HG03103 (cell line): ENCODE measurements around the gene ZBTB25.

ENCODE experiments used
- ATAC-seq: cut with Tn5 transposase; IDR thresholded peaks from one replicate; pipeline ENCODE4 v1.9.1; 2021; ENCODE audit warnings: low read depth; ENCODE audit not compliant: unreplicated experiment

The ZBTB25 gene

GRCh38 chr14:64444140-64444539, 59.5 kb downstream of the ZBTB25 start:
- no peak for ATAC-seq

GRCh38 chr14:64442300-64442988, 61.2 kb downstream of the ZBTB25 start:
- no peak for ATAC-seq

GRCh38 chr14:64440494-64440893, 63.1 kb downstream of the ZBTB25 start:
- no peak for ATAC-seq

GRCh38 chr14:64439141-64439540, 64.5 kb downstream of the ZBTB25 start:
- ATAC-seq, result no peak

- ATAC-seq, result no peak
Observed at GRCh38 chr14:64438181-64438841, 65.3 kb downstream of the ZBTB25 start.

- ATAC-seq, result no peak
Observed at GRCh38 chr14:64434528-64434927, 69.1 kb downstream of the ZBTB25 start.

GRCh38 chr14:64423987-64424386, 79.7 kb downstream of the ZBTB25 start:
- no peak for ATAC-seq

- no peak for ATAC-seq
Observed at GRCh38 chr14:64422756-64423155, 80.9 kb downstream of the ZBTB25 start.

- no peak for ATAC-seq
Observed at GRCh38 chr14:64422005-64422404, 81.6 kb downstream of the ZBTB25 start.

GRCh38 chr14:64421166-64421565, 82.5 kb downstream of the ZBTB25 start:
- ATAC-seq, result no peak

- no peak for ATAC-seq
Observed at GRCh38 chr14:64419003-64419402, 84.6 kb downstream of the ZBTB25 start.

- ATAC-seq, result no peak
Observed at GRCh38 chr14:64417771-64418125, 85.9 kb downstream of the ZBTB25 start.

GRCh38 chr14:64417055-64417770, 86.4 kb downstream of the ZBTB25 start:
- ATAC-seq, result no peak

GRCh38 chr14:64416348-64416932, 87.2 kb downstream of the ZBTB25 start:
- ATAC-seq, result no peak

GRCh38 chr14:64412237-64412636, 91.4 kb downstream of the ZBTB25 start:
- ATAC-seq, result no peak

- ATAC-seq, result no peak
Observed at GRCh38 chr14:64411001-64411400, 92.6 kb downstream of the ZBTB25 start.

- no peak for ATAC-seq
Observed at GRCh38 chr14:64410084-64410774, 93.4 kb downstream of the ZBTB25 start.

GRCh38 chr14:64409126-64409920, 94.3 kb downstream of the ZBTB25 start:
- no peak for ATAC-seq

GRCh38 chr14:64407329-64407728, 96.3 kb downstream of the ZBTB25 start:
- no peak for ATAC-seq

- no peak for ATAC-seq
Observed at GRCh38 chr14:64405295-64405694, 98.3 kb downstream of the ZBTB25 start.
